HG02759 (cell line): ENCODE results near the gene SLC26A8.
"Not testable (repeated sequence)": the region's sequence is repeated elsewhere in the genome, so short reads cannot be mapped to it uniquely, and the experiment has no call there.

ENCODE experiments used
- ATAC-seq: cut with Tn5 transposase; IDR thresholded peaks from one replicate; pipeline ENCODE4 v1.9.1; 2021; ENCODE audit warnings: mild to moderate bottlenecking, moderate library complexity; ENCODE audit not compliant: unreplicated experiment

The SLC26A8 gene

GRCh38 chr6:36050947-36051710 is 26.7 kb upstream of the SLC26A8 start:
- ATAC-seq: no peak

DNA sequence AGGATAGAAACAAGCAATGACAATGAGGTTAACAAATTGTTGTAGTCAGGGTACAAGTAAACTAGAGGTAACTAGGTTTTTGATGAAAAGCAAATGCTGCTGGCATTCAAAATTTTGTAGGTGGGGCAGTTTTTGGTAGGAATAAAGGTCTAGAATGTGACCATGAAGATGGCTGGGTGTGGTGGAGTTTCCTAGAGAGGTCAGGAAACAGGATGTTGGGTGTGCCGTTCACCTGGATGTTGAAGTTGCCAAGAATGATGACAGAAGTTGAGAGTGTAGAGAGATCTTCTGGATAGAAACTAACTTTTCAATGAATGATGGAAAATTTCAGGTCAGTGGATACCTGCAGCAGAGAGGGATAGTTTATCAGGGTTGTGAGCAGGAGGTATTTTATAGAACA is 25.9 kb upstream of the SLC26A8 start:
- ATAC-seq: no peak

DNA sequence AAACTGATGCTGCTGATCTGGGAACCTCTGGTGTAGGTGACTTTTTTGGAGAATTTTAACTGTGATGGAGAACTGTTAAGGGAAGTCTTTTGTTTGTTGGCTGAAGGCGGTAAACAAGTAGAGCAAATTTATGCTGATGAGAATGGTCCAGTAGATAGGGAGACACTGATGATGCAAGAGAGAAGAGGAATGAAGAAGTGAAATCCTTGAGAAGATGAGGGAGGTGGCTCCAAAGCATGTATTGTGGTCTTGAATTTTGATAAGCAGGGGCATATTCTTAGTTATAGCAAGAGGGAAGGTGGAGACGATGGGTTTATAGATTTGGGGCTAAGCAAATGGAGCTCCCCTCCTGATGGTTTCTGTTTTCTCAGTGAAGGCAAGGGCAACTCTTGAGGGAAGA is 25.1 kb upstream of the SLC26A8 start:
- no peak for ATAC-seq

DNA sequence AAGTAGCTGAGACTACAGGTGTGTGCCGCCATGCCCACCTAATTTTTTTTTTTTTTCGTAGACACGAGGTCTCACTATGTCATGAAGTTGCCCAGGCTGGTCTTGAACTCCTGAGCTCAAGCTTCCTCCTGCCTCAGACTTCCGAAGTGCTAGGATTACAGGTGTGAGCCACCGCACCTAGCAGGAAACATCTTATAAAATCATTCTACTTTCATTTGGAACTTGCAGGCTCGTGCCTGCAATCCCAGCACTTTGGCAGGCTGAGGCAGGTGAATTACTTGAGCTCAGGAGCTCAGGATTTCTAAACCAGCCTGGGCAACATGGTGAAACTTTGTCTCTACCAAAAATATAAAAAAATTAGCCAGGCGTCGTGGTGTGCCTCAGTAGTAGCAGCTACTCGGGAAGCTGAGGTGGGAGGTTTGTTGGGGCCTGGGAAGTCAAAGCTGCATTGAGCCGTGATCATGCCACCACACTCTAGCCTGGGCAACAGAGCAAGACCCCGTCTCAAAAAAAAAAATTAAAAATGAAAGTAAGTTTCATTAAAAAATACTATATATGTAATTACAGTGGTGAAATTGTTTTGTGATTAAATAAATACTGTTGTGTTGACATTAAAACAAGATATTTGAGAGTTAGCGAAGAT is 18.3 kb upstream of the SLC26A8 start:
- no peak for ATAC-seq

DNA sequence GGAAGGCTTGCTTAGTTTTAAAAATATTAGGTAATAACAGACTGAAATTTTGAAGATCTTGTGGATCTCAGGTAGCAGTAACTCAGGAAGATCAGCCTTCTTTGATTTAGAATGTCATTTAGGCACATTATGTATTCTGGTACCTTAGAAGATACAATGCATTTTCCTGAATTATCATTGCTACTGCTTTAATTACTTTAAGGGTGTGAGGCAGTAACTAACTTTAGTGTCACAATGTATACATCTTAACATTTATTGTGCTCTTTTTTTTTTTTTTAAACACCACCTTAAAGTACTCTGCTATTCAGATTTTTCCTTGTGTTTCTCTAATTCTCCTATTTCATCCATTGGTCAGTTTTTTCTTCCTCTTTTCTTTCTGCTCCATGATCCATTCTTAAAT is 16.5 kb upstream of the SLC26A8 start:
- no peak for ATAC-seq

DNA sequence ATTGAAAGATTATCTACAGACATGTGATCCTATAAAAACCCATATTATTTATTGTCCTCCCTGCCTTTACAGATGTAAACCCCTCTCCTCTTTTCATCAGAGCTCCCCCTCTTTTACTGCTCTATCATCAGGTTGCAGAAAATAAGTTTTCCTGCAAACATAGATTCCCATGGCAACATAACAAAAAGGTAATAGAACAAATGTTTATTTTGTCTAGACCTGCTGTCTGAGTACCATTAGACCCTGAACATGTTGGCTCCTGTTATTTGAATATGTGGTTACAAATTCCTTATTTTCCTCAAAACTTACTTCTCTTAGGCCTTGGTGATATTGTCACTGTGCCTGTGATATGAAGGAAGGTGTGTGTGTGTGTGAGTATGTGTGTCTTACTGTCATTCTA is 14.7 kb upstream of the SLC26A8 start:
- no peak for ATAC-seq

DNA sequence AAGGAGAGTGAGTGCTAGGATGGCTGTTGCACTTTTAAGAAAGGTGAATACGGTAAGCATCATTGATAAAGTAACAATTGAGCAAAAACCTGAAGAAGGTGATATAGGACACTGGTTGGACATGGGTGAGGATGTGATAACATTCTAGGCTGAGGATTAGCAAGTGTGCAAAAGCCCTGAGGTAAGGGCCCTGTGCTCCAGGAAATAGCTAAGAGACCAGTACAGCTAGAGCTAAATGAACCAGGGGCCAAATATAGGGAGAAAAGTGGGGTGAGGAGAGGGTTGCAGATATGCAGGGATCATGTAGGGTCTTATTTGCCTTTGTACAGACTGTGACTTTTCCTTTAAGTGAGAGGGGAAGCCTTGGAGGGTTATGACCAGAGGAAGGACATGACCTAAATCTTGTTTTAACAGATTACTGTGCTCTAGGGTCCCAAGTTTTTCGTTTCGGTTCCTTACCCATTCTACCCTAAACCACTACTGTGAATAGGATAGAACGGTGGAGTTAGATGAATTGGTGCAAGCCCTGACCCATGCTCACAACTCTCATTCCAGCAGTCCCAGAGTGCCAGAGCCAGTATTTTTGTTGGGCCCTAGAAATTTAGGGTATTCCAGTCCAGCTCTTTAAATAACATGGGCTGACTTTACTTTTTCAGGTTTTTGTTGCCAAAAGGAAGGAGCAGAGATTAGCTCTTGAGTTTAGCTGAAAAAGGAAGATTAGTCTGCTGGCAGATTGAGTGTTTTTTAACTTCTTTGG is 13.9 kb upstream of the SLC26A8 start:
- ATAC-seq: no peak

- ATAC-seq: no peak
Observed at GRCh38 chr6:36035225-36035624, 10.8 kb upstream of the SLC26A8 start.

GRCh38 chr6:36034441-36034840 is 10.0 kb upstream of the SLC26A8 start:
- ATAC-seq: no peak

DNA sequence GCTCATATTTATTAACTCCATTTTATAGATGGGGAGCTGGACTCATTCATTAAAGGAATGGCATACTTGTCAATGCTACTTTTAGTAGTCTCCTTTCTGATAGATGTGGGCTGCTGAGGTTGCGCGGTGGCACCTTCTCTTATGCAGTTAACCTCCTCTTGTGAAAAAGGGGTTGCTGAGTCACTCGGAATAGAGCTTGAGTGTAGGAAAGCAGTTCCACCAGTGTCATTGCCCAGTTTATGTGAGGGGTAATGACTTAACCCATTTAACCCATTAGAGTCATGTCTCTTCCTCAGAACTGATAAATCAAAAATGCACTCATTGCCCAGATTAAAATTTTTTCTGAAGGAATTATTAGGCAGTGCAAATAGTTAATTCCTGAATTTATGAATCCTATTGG is 9.5 kb upstream of the SLC26A8 start:
- ATAC-seq: no peak

- not testable (repeated sequence) for ATAC-seq
Observed at GRCh38 chr6:36033144-36033543, 8.7 kb upstream of the SLC26A8 start.

GRCh38 chr6:36032261-36032660 is 7.8 kb upstream of the SLC26A8 start:
- no peak for ATAC-seq

- no peak for ATAC-seq
Observed at GRCh38 chr6:36029464-36029863, 5.0 kb upstream of the SLC26A8 start.

DNA sequence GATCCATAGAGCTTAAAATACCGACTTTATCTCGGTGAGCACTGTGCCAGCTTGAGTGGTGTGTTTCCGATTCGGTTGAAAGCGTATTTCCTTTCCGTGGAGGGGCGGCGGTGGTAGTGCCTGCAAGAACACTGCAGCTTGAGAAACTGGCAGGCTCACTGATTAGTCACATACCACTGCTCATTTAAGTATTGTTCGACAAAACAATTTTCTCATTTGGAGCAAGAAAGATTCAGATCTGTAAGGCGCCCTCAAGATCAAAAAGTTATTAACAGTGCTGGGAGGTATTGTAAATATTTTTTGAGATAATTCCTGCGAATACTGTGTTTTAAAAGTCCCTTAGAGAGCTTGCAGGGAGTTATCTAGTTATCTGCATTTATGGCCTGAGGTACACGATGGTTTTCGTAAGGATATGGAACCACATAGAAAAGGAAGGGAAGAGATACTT is 4.5 kb upstream of the SLC26A8 start:
- no peak for ATAC-seq

DNA sequence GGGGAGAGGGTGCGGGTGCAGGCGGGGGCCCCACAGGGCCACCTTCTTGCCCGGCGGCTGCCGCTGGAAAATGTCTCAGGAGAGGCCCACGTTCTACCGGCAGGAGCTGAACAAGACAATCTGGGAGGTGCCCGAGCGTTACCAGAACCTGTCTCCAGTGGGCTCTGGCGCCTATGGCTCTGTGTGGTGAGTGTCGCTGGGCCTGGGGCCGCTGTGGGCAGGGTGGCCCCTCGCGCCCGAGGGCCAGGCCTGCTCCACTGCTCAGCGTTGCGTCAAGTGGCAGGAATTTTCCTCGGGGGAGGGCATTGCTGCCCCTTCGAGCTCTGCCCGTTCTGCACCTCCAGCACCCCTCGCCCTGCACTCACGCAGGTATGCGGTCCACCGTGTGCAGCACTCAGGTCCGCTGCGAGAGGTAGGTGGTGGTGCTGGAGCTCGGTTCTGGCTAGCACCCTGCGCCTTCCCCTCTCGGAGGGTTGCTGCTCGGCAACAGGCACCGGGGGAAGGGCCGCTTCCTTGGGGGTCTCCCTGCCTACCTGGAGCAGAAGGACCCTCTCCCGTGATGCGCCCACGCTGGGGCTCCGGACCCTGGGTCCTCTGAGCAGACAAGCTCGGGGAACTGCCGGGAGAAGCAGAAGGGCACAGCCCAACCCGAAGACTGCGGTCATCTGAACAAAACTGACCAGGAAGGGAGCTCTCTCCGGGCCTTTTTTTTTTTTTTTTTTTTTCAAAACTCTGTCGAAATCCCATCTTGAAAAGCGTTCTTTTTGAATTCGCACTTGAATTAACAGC is 3.8 kb upstream of the SLC26A8 start:
- ATAC-seq: peak; percentile 14

DNA sequence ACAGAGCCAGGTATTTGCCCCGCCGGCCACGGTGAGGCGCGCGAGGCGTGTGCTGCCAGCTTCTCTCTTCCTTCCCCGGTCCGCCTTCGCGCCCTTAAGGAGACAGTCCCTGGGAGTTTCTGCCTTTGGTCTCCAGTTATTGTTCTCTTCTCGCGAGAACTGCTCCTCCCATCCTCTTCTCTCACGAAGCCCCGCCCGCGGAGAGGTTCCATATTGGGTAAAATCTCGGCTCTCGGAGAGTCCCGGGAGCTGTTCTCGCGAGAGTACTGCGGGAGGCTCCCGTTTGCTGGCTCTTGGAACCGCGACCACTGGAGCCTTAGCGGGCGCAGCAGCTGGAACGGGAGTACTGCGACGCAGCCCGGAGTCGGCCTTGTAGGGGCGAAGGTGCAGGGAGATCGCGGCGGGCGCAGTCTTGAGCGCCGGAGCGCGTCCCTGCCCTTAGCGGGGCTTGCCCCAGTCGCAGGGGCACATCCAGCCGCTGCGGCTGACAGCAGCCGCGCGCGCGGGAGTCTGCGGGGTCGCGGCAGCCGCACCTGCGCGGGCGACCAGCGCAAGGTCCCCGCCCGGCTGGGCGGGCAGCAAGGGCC is 3.2 kb upstream of the SLC26A8 start, which contains the start of gene MAPK14:
Gene MAPK14 (plus strand): TSS at position 308 of the 587 bp plus-strand sequence. CDS start 350 bp downstream, outside the sequence.
- ATAC-seq: peak; percentile 86

DNA sequence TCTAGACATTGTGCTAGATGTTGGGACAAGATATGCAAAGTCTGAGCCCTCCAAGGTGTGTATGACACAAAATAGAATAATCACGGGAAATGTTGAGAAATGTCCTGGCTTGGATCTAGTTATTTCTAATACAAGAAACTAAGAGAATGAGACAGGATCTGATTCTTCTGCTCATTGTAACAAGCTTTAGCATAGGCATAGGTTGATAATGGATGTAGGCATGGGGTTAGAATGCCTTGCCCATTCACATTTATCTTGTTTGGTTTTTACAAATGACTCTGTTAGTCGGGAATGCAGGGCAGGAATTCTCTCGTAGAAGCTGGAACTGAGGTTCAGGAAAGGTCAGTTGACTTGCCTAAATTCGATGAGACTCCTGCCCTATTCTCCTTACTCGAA is 1.5 kb upstream of the SLC26A8 start:
- ATAC-seq: no peak

DNA sequence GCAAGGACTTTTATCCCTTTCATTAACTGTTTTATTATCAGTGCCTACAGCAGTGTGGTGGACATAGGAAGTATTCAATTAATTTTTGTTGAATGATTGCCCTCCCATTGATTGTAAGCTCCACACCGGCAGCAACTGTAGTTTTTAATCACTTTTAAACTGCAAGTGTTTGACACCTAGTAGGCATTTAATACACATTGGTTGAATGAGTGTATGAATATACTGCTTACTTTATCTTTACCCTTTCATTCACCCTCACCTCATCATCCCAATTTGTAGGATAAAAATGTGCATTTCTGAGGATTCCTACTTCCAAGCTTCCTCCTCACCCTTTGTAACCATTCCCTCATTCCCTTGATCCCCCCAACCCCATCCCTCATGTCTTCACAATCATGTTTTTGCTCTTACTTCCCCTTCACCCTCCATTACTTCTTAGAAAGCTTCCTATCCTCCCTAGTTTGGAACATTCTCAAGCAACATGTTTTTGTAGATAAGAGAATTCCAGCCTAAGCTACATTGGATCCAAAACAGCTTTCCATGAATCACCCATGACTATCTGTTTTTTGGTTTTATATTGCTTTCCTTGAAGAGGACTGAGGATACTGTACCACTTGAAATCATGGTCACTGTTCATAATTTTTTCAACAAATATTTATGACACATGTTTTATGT is 955 bp upstream of the SLC26A8 start:
- no peak for ATAC-seq

GRCh38 chr6:36020154-36020553 is 4.3 kb downstream of the SLC26A8 start:
- ATAC-seq: no peak

- no peak for ATAC-seq
Observed at GRCh38 chr6:36019167-36019566, 5.3 kb downstream of the SLC26A8 start.
